IPS-18a (cell line): ENCODE measurements around the gene AGAP1.

Source experiments
- H3K27ac ChIP-seq: one replicate; pipeline ENCODE4 v1.5.1; 2013; ENCODE audit warnings: low read length
- H3K27me3 ChIP-seq: one replicate; pipeline ENCODE4 v1.6.1; 2013; ENCODE audit warnings: mild to moderate bottlenecking, low read length; ENCODE audit not compliant: control insufficient read depth, insufficient read depth
- H3K36me3 ChIP-seq: one replicate; pipeline ENCODE4 v1.6.1; 2013; ENCODE audit warnings: low read depth, low read length; ENCODE audit not compliant: control insufficient read depth
- H3K4me1 ChIP-seq: one replicate; pipeline ENCODE4 v1.6.1; 2013; ENCODE audit warnings: low read depth, low read length; ENCODE audit not compliant: control insufficient read depth
- H3K4me3 ChIP-seq: one replicate; pipeline ENCODE4 v1.5.1; 2013; ENCODE audit warnings: low read length
- H3K9ac ChIP-seq: one replicate; pipeline ENCODE4 v1.6.1; 2013; ENCODE audit warnings: mild to moderate bottlenecking, low read length, moderate library complexity
- H3K9me3 ChIP-seq: one replicate; pipeline ENCODE4 v1.6.1; 2013; ENCODE audit warnings: low read depth, low read length; ENCODE audit not compliant: control insufficient read depth

AGAP1 gene

GRCh38 chr2:236016496-236016895 is 522.7 kb downstream of the AGAP1 start:
- H3K9ac ChIP-seq = no peak overlapping the region
- no peak overlapping the region for H3K4me3 ChIP-seq
- no peaks in the 10 kb centered on the region for H3K36me3 ChIP-seq
- H3K4me1 ChIP-seq = peaks cover 44% of the 10 kb centered on the region
- no peaks in the 10 kb centered on the region for H3K9me3 ChIP-seq
- H3K27me3 ChIP-seq = peaks cover 15% of the 10 kb centered on the region
- no peak overlapping the region for H3K27ac ChIP-seq

DNA sequence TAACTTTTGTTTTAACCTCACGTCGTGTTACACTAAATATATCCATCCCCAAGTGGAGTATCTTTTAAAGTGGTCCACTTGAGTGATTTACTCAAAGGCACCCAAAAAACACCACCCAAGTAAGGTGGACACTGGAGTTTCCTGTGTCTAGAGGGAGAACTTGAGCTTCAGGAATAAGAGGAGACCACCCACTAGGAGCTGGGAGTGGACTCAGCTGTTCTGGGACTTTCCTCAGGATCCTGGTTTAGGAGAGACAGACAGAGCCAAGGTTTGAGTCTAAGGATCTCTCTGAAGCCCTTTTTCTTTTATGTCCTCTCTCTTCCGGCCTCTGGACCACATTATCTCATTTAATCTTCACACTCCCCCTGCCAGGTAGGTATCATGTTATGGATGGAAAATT is 523.6 kb downstream of the AGAP1 start:
- Histone ChIP-seq H3K27me3 (peaks cover 15% of the 10 kb centered on the region), H3K36me3 (no peaks in the 10 kb centered on the region), H3K4me3 (no peak overlapping the region), H3K27ac (no peak overlapping the region), H3K9ac (no peak overlapping the region), H3K4me1 (peaks cover 37% of the 10 kb centered on the region), H3K9me3 (no peaks in the 10 kb centered on the region)

DNA sequence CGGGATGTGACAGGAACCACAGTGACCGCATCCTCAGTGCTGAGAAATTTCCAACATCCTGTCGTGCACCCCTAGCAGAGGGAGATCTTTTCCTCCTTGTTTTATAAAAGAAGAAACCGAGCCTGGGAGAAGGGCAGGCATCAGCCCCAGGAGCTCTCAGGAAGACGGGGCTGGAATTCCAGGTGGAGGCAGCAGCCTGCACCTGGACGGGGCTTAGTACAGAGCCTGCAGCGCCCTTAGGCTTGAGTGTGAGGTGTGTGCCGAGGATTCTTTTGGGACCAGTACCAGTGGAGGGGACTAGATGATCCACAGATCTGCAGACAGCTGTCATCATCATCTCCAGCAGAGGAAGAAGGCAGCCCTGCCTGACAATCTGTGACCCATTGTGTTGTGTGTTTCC is 525.6 kb downstream of the AGAP1 start:
- H3K9me3 ChIP-seq = no peaks in the 10 kb centered on the region
- H3K4me3 ChIP-seq = no peak overlapping the region
- H3K27ac ChIP-seq = no peak overlapping the region
- H3K9ac ChIP-seq = no peak overlapping the region
- peaks cover under 1% of the 10 kb centered on the region for H3K27me3 ChIP-seq
- peaks cover 22% of the 10 kb centered on the region for H3K4me1 ChIP-seq
- no peaks in the 10 kb centered on the region for H3K36me3 ChIP-seq

DNA sequence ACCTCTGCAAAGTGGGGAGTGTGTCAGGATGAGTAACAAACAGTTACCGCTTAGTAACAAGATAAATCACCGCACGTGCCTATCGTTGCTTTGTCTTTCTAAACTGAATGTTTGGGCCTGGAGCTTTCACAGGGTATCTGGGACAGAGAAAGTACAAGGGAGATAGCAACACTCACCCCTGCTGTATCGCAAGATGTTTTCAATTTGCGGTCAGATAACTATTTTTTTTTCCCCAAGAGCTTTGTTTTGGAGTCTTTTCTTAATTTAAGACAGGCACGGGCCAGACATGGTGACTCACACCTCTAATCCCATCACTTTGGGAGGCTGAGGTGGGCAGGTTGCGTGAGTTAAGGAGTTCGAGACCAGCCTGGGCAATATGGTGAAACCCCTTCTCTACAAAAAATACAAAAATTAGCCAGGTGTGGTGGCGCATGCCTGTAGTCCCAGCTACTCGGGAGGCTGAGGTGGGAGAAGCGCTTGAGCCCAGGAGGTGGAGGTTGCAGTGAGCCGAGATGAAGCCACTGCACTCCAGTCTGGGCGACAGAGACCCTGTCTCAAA is 527.7 kb downstream of the AGAP1 start:
- no peak overlapping the region for H3K27ac ChIP-seq
- H3K36me3 ChIP-seq = no peaks in the 10 kb centered on the region
- H3K9ac ChIP-seq = no peak overlapping the region
- H3K4me3 ChIP-seq = no peak overlapping the region
- H3K4me1 ChIP-seq = peaks cover under 1% of the 10 kb centered on the region
- no peaks in the 10 kb centered on the region for H3K27me3 ChIP-seq
- no peaks in the 10 kb centered on the region for H3K9me3 ChIP-seq

DNA sequence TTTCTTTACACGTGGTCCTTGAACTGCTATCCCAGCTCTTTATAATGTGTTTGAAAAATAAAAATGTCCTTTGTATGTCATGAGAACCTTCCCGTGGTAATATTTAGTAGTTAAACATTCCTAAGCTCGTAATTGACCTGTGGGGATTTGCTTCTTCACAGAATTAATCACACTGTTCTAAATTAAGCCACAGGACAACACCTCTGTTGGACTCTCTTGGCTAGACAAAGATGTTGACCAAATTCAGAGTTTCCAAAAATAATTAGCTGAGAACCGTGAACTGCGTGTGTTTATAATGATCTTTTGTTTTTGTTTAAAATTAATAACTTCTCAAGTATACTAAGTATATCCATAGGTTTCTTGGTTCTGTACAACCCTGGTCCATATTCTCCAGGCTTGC is 528.3 kb downstream of the AGAP1 start:
- H3K9me3 ChIP-seq = no peaks in the 10 kb centered on the region
- no peaks in the 10 kb centered on the region for H3K36me3 ChIP-seq
- H3K27me3 ChIP-seq = no peaks in the 10 kb centered on the region
- no peak overlapping the region for H3K27ac ChIP-seq
- no peak overlapping the region for H3K4me3 ChIP-seq
- H3K4me1 ChIP-seq = no peaks in the 10 kb centered on the region
- no peak overlapping the region for H3K9ac ChIP-seq

DNA sequence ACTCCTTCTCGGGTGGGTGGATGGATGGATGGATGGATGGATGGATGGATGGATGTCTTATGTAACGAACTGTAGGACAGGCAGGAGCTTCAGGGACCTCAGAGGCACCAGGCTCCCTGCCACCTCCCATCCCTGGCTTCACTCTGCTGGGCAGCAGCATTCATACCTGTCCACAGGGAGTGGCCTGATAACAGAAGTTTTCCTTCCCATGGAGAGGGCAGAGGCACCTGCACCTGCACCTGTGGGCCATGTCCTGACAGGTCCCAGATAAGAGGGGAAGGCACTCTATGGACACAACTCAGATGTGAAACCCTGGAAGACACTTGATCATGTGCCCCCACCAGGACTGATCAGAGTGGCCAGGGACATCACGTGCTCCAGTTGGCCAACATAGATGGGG is 532.0 kb downstream of the AGAP1 start:
- H3K4me1 ChIP-seq = no peaks in the 10 kb centered on the region
- no peak overlapping the region for H3K9ac ChIP-seq
- H3K9me3 ChIP-seq = no peaks in the 10 kb centered on the region
- no peaks in the 10 kb centered on the region for H3K27me3 ChIP-seq
- no peaks in the 10 kb centered on the region for H3K36me3 ChIP-seq
- H3K4me3 ChIP-seq = no peak overlapping the region
- no peak overlapping the region for H3K27ac ChIP-seq

- H3K9ac ChIP-seq = no peak overlapping the region
- H3K27me3 ChIP-seq = no peaks in the 10 kb centered on the region
- H3K36me3 ChIP-seq = no peaks in the 10 kb centered on the region
- H3K9me3 ChIP-seq = no peaks in the 10 kb centered on the region
- H3K4me3 ChIP-seq = no peak overlapping the region
- H3K27ac ChIP-seq = no peak overlapping the region
- no peaks in the 10 kb centered on the region for H3K4me1 ChIP-seq
These were observed 533.0 kb downstream of the AGAP1 start for GRCh38 chr2:236026841-236027240.

DNA sequence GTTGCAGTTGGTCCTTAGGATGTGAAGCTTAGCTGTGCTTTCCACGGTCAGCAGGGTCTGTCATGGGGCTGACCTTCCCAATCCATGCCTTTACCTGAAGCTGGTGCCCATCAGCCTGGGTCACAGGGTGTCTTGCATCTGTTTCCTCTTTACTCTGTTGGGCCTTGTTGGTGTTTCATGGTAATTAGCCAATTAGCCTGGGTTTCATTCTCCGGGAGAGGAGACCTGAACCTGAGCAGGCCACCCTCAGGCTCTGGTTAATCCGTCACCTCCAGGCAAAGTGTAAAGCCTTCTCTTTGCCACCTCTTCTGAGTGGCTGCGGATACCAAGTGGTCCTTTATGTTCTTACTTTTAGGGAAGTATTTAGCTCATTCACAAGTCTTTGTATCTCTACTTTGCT is 534.2 kb downstream of the AGAP1 start:
- Histone ChIP-seq H3K4me1 (no peaks in the 10 kb centered on the region), H3K27ac (no peak overlapping the region), H3K9me3 (no peaks in the 10 kb centered on the region), H3K4me3 (no peak overlapping the region), H3K36me3 (no peaks in the 10 kb centered on the region), H3K27me3 (no peaks in the 10 kb centered on the region), H3K9ac (no peak overlapping the region)

- H3K27me3 ChIP-seq = no peaks in the 10 kb centered on the region
- H3K4me3 ChIP-seq = no peak overlapping the region
- peaks cover 10% of the 10 kb centered on the region for H3K4me1 ChIP-seq
- no peaks in the 10 kb centered on the region for H3K36me3 ChIP-seq
- no peak overlapping the region for H3K9ac ChIP-seq
- no peak overlapping the region for H3K27ac ChIP-seq
- H3K9me3 ChIP-seq = no peaks in the 10 kb centered on the region
These were observed 539.6 kb downstream of the AGAP1 start for GRCh38 chr2:236033462-236033861.

DNA sequence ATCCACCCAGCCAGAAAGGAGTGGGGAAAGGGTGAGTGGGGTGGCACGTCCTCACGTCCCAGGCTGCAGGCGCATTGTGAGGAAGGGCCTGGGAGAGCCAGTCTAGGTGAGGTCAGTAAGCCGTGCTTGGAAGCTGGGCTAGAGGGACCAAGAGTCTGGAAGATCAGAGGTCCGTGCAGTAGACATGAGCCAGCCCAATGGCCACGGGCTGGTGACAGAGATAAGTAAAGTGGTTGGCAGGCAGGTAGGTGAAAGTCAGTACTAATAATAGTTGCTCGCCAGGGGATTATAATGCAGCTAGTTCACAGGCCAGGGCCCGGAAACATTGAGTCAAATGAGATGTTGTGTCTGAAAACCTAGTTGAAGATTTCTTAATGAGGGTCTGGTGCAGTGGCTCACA is 541.1 kb downstream of the AGAP1 start:
- H3K9me3 ChIP-seq = no peaks in the 10 kb centered on the region
- no peaks in the 10 kb centered on the region for H3K27me3 ChIP-seq
- no peak overlapping the region for H3K4me3 ChIP-seq
- no peak overlapping the region for H3K27ac ChIP-seq
- H3K36me3 ChIP-seq = no peaks in the 10 kb centered on the region
- peaks cover 10% of the 10 kb centered on the region for H3K4me1 ChIP-seq
- H3K9ac ChIP-seq = no peak overlapping the region

GRCh38 chr2:236036045-236036444 is 542.2 kb downstream of the AGAP1 start:
- H3K9ac ChIP-seq = no peak overlapping the region
- no peak overlapping the region for H3K27ac ChIP-seq
- H3K4me3 ChIP-seq = no peak overlapping the region
- H3K4me1 ChIP-seq = peaks cover 10% of the 10 kb centered on the region
- H3K36me3 ChIP-seq = no peaks in the 10 kb centered on the region
- no peaks in the 10 kb centered on the region for H3K27me3 ChIP-seq
- H3K9me3 ChIP-seq = no peaks in the 10 kb centered on the region

DNA sequence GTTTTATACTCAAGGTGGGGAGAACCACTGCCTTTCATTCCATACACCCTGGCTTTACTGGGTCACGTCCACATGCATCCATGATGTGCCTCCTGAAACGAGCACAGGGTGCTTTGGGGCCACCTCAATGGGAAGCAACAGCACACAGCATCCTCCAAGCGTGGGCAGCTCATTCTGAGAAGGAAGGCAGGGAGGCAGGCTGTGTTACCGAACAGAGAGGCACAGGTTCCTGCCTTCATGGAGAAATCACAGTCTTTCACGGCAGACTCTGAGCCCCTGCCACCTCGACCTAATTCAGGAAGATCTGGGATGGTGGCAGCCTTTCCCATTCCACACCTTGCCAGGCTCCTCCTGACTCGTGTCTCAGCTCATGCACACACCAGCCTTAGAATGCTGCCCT is 544.3 kb downstream of the AGAP1 start:
- Histone ChIP-seq H3K4me1 (peaks cover 10% of the 10 kb centered on the region), H3K27ac (no peak overlapping the region), H3K27me3 (no peaks in the 10 kb centered on the region), H3K36me3 (no peaks in the 10 kb centered on the region), H3K9ac (no peak overlapping the region), H3K4me3 (no peak overlapping the region), H3K9me3 (no peaks in the 10 kb centered on the region)
